Prostate gland (tissue), 2 donors: ENCODE data around the gene PTPRM.

Experiments used
- POLR2A ChIP-seq: fragments of 450-650 bp; IDR thresholded peaks from one replicate; pipeline ENCODE4 v1.6.1; 2016; ENCODE audit warnings: antibody characterized with exemption, mild to moderate bottlenecking
- POLR2AphosphoS5 ChIP-seq: sonication (generic); formaldehyde crosslinking; IDR thresholded peaks from one replicate; pipeline ENCODE4 v1.6.1; 2017; ENCODE audit warnings: antibody characterized with exemption
- TF ChIP-seq, protein P1 (sequence below), 4 experiments: fragments of 200-600 bp in 2 of 4; fragments of 450-650 bp in 2 of 4; sonication (generic) in 2 of 4; IDR thresholded peaks; 1 replicate in 3 of 4; 2 replicates in 1 of 4; pipeline ENCODE4 v1.5.1; 2016 to 2019; ENCODE audit warnings: antibody characterized with exemption in 4 of 4, mild to moderate bottlenecking in 2 of 4, moderate library complexity in 2 of 4

DNA sequence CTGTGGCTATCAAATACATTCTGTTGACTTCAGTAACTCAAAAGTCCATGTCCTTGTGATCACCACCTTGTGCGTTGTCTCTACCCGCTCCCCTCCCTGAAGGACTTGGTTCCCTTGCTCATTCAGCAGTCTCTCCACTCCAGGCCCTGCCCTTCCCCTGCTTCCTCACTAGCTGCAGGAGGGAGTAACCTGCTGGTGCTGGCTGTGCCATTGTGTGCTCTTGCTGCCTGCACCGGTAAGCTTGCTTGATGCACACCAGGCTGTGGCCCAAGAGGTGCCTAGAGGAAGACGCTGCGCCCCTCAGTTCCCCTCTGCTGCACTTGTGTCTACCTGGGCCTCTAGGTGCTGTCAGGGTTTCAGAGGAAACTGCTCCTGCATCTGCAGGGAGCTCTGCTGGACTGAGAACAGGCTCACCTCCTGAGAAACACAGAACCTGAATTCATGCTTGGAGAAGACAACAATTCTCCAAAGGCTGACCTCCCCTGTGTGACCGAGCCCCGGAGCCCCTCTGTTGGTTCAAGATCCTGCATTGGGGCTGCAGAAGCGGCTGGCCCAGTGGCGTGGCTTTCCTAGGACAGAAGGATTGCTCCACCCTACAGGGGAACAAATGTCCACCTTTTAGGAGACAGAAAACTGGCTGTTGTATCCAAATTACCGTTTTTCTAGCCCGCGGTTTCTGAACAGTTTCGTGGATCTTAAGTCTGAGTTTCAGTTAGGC is 33.6 kb downstream of the PTPRM start:
- TF ChIP-seq POLR2A (no peak), POLR2AphosphoS5 (no peak)
- TF ChIP-seq, protein P1, sequence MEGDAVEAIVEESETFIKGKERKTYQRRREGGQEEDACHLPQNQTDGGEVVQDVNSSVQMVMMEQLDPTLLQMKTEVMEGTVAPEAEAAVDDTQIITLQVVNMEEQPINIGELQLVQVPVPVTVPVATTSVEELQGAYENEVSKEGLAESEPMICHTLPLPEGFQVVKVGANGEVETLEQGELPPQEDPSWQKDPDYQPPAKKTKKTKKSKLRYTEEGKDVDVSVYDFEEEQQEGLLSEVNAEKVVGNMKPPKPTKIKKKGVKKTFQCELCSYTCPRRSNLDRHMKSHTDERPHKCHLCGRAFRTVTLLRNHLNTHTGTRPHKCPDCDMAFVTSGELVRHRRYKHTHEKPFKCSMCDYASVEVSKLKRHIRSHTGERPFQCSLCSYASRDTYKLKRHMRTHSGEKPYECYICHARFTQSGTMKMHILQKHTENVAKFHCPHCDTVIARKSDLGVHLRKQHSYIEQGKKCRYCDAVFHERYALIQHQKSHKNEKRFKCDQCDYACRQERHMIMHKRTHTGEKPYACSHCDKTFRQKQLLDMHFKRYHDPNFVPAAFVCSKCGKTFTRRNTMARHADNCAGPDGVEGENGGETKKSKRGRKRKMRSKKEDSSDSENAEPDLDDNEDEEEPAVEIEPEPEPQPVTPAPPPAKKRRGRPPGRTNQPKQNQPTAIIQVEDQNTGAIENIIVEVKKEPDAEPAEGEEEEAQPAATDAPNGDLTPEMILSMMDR (IDR thresholded peaks at IDR 0.05): no peak
